Upper lobe of right lung (tissue), 1 donor: ENCODE measurements around the gene SRSF2. TPM values are rescaled to one million over a fixed set of nuclear protein-coding genes. Genes with fewer than 3 reads are reported as not detected.

ENCODE experiments used
- ATAC-seq: fragments of 200-7000 bp; cut with Tn5 transposase; one replicate; pipeline ENCODE4 v1.9.1; 2020; ENCODE audit warnings: mild to moderate bottlenecking, moderate library complexity
- DNase-seq: peaks from one replicate; pipeline ENCODE4 v3.0.0-alpha.2; 2020
- H3K27ac ChIP-seq: fragments of 200-600 bp; one replicate; pipeline ENCODE4 v1.8.0; 2022
- H3K27me3 ChIP-seq: fragments of 200-600 bp; one replicate; pipeline ENCODE4 v1.8.0; 2022; ENCODE audit warnings: mild to moderate bottlenecking
- H3K36me3 ChIP-seq: fragments of 200-600 bp; one replicate; pipeline ENCODE4 v1.8.0; 2022
- H3K4me1 ChIP-seq: fragments of 200-600 bp; one replicate; pipeline ENCODE4 v1.8.0; 2022
- H3K4me3 ChIP-seq: fragments of 200-600 bp; one replicate; pipeline ENCODE4 v1.8.0; 2022; ENCODE audit warnings: mild to moderate bottlenecking
- H3K9me3 ChIP-seq: fragments of 200-600 bp; one replicate; pipeline ENCODE4 v1.8.0; 2022
- intact Hi-C: fragments of 100-400 bp; cut with DNase I; formaldehyde crosslinking; loops from one replicate; pipeline ENCODE4 v1.11.0; 2022
- long read RNA-seq: library from polyadenylated mRNA; unstranded; transcript quantifications from one replicate; pipeline ENCODE4 v2.0.0, GENCODE V29; 2021
- total RNA-seq: library from RNA; stranded (reverse); fragmentation: NEBNext Ultra II Directional; extraction: Animal tissue kit (Norgen Biotek cat#: 25700); gene quantifications from one replicate; pipeline ENCODE4 v1.2.1, GENCODE V29; 2021
- TF ChIP-seq, protein P1 (sequence below): fragments of 200-600 bp; IDR thresholded peaks from one replicate; pipeline ENCODE4 v1.8.0; 2022; ENCODE audit warnings: antibody characterized with exemption
- donor health status: DM: no; HTN: yes; CAD: no; lungs with severe emphysema.

The SRSF2 gene
- 145 TPM for total RNA-seq
- long read RNA-seq, transcript SRSF2-203 (2 exons, 2,885 nt) = minor isoform, 23 of 115 reads
- long read RNA-seq, transcript SRSF2-202 (3 exons, 1,927 nt) = major isoform, 58 of 115 reads
- long read RNA-seq, partial matches to known transcripts = 19 of 115 reads
- long read RNA-seq, other reads (novel, unspliced or antisense) = 9 of 115 reads

DNA sequence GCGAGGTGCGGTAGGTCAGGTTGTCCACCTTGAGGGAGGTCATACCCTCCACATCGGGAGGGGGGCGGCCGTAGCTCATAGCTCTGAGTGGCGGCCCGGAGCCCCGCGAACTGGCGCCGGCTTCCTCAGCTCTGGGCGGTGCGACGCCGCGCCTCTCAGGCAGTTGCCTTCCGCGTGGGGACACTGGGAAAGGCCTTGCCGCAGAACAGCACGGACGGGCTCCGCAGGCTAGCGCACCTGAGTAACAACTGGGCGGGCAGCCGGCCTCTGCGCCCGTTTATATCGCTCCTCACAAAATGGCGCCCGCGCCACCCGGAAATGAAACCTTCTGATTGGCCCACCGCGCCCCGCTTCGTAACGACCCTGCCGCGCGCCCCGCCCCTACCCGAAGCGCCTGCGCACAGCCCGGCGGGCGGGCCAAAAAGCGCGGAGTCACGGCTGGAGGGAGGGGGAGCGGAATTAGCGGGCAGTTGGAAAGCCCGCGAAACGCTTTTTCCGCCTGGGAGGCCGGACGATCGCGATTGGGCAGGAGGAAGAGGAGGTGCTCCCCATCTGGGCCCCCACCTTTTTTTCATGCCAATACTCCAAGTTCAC is at the start of gene SRSF2:
TSS of gene SRSF2 (minus strand) at position 250 of the 594 bp plus-strand sequence. CDS start at position 79, 171 bp downstream.
- intact Hi-C loops = no loop called here
- DNase-seq = peak; percentile 99
- peaks cover 52% of the 10 kb centered on the region for H3K36me3 ChIP-seq
- no peaks in the 10 kb centered on the region for H3K9me3 ChIP-seq
- peak within 1 kb of the TSS; percentile 98 for H3K27ac ChIP-seq
- peaks cover 55% of the 10 kb centered on the region for H3K4me1 ChIP-seq
- peak; percentile 91 for ATAC-seq
- TF ChIP-seq, protein P1, sequence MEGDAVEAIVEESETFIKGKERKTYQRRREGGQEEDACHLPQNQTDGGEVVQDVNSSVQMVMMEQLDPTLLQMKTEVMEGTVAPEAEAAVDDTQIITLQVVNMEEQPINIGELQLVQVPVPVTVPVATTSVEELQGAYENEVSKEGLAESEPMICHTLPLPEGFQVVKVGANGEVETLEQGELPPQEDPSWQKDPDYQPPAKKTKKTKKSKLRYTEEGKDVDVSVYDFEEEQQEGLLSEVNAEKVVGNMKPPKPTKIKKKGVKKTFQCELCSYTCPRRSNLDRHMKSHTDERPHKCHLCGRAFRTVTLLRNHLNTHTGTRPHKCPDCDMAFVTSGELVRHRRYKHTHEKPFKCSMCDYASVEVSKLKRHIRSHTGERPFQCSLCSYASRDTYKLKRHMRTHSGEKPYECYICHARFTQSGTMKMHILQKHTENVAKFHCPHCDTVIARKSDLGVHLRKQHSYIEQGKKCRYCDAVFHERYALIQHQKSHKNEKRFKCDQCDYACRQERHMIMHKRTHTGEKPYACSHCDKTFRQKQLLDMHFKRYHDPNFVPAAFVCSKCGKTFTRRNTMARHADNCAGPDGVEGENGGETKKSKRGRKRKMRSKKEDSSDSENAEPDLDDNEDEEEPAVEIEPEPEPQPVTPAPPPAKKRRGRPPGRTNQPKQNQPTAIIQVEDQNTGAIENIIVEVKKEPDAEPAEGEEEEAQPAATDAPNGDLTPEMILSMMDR = no peak
- H3K27me3 ChIP-seq = no peaks in the 10 kb centered on the region
- H3K4me3 ChIP-seq = peak within 1 kb of the TSS; percentile 95

- ATAC-seq (no peak), DNase-seq (no peak)
- TF ChIP-seq, protein P1 = no peak
- Histone ChIP-seq H3K36me3 (peaks cover 15% of the 10 kb centered on the region), H3K9me3 (no peaks in the 10 kb centered on the region), H3K4me3 (no peak overlapping the region), H3K27me3 (no peaks in the 10 kb centered on the region), H3K4me1 (no peaks in the 10 kb centered on the region), H3K27ac (no peak overlapping the region)
- intact Hi-C loops = no loop called here
Measured at GRCh38 chr17:76784926-76785325, 47.8 kb upstream of the SRSF2 start.

DNA sequence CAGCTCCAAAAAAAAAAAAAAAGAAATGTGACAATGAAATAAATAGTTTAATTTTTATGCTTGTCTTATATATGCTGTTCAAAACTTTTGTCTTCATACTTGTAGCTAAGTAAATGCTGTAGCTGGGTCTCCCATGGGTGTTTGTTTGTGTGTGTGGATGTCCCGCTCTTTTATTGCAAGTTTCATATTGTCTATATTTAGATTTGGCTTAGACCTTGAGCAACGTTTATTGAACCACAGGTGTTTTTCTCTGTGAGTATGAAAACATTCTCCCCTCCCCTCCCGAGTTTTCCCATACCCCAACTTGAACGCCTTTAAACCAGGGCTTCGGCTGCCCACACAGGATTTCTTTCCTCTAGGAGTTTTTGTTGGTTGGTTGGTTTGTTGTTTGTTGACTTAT is 46.0 kb upstream of the SRSF2 start:
- intact Hi-C loops = no loop called here
- ATAC-seq (no peak), DNase-seq (no peak)
- no peaks in the 10 kb centered on the region for H3K27me3 ChIP-seq
- H3K4me1 ChIP-seq = no peaks in the 10 kb centered on the region
- TF ChIP-seq, protein P1 = no peak
- peaks cover 33% of the 10 kb centered on the region for H3K36me3 ChIP-seq
- no peak overlapping the region for H3K4me3 ChIP-seq
- no peak overlapping the region for H3K27ac ChIP-seq
- no peaks in the 10 kb centered on the region for H3K9me3 ChIP-seq

- Histone ChIP-seq H3K27ac (no peak overlapping the region), H3K27me3 (no peaks in the 10 kb centered on the region), H3K9me3 (no peaks in the 10 kb centered on the region), H3K4me1 (no peaks in the 10 kb centered on the region), H3K36me3 (peaks cover 51% of the 10 kb centered on the region), H3K4me3 (no peak overlapping the region)
- DNase-seq (no peak), ATAC-seq (no peak)
- intact Hi-C loops = no loop called here
- TF ChIP-seq, protein P1 = no peak
Measured at GRCh38 chr17:76781056-76781982, 44.2 kb upstream of the SRSF2 start.

GRCh38 chr17:76775021-76775600 is 38.0 kb upstream of the SRSF2 start:
- H3K27ac ChIP-seq = no peak overlapping the region
- H3K4me3 ChIP-seq = no peak overlapping the region
- ATAC-seq (no peak), DNase-seq (no peak)
- no peaks in the 10 kb centered on the region for H3K27me3 ChIP-seq
- intact Hi-C loops = no loop called here
- peaks cover 7% of the 10 kb centered on the region for H3K4me1 ChIP-seq
- peaks cover 78% of the 10 kb centered on the region for H3K36me3 ChIP-seq
- no peaks in the 10 kb centered on the region for H3K9me3 ChIP-seq
- TF ChIP-seq, protein P1 = no peak
